Activated CD8-positive, alpha-beta T cell treated with anti-CD3 and anti-CD28 coated beads, Interleukin-2, amount 10 ng/mL, durations not matched to agents 7 days and 5 days (primary cell): ENCODE measurements around the gene PITPNM3. TPM values are rescaled to one million over a fixed set of nuclear protein-coding genes. Genes with fewer than 3 reads are reported as not detected.
"Not testable (repeated sequence)": the region's sequence is repeated elsewhere in the genome, so short reads cannot be mapped to it uniquely, and the experiment has no call there.

ENCODE experiments used
- ATAC-seq: fragments of 150-1000 bp; cut with Tn5 transposase; one replicate; pipeline ENCODE4 v1.10.0; 2021; ENCODE audit warnings: moderate library complexity
- CTCF ChIA-PET: fragments of 350-600 bp; sonication (Branson Sonifier 250); formaldehyde crosslinking; loops from one replicate; lab custom pipeline; 2021; ENCODE audit warnings: antibody characterized with exemption; lab: Charles Lee
- POLR2A ChIA-PET: fragments of 350-600 bp; sonication (Branson Sonifier 250); formaldehyde crosslinking; loops from one replicate; lab custom pipeline; 2021; ENCODE audit warnings: antibody characterized with exemption; lab: Charles Lee
- DNase-seq: peaks from one replicate; pipeline ENCODE4 v3.0.0-alpha.2; 2020
- H3K27ac Mint-ChIP-seq: one replicate; pipeline ENCODE4 v1.8.0; 2021; ENCODE audit warnings: mild to moderate bottlenecking, mixed read lengths
- H3K27me3 Mint-ChIP-seq: one replicate; pipeline ENCODE4 v1.8.0; 2021; ENCODE audit warnings: low read depth, mixed read lengths
- H3K36me3 Mint-ChIP-seq: one replicate; pipeline ENCODE4 v1.8.0; 2021; ENCODE audit warnings: low read depth, mixed read lengths
- H3K4me1 Mint-ChIP-seq: one replicate; pipeline ENCODE4 v1.8.0; 2021; ENCODE audit warnings: low read depth, mixed read lengths
- H3K4me3 Mint-ChIP-seq: one replicate; pipeline ENCODE4 v1.8.0; 2021; ENCODE audit warnings: mild to moderate bottlenecking, mixed read lengths
- H3K9me3 Mint-ChIP-seq: one replicate; pipeline ENCODE4 v1.8.0; 2022; ENCODE audit warnings: mixed read lengths; ENCODE audit not compliant: insufficient read depth
- total RNA-seq, 2 experiments: library from RNA; stranded (reverse); gene quantifications; one replicate each; pipeline ENCODE4 v1.2.3, GENCODE V29; 2021

Gene PITPNM3
- total RNA-seq, 2 experiments from 2014 or later, result 0.68 to 0.71 TPM

GRCh38 chr17:6573982-6574686 lies 17.8 kb upstream of the PITPNM3 start:
- H3K27me3 Mint-ChIP-seq, result no peaks in the 10 kb centered on the region
- no peak for DNase-seq

GRCh38 chr17:6573495-6573894 lies 17.1 kb upstream of the PITPNM3 start:
- peaks cover 18% of the 10 kb centered on the region for H3K4me1 Mint-ChIP-seq
- H3K4me3 Mint-ChIP-seq, H3K27me3 Mint-ChIP-seq, H3K27ac Mint-ChIP-seq, H3K36me3 Mint-ChIP-seq, POLR2A ChIA-PET, H3K9me3 Mint-ChIP-seq, CTCF ChIA-PET, DNase-seq, ATAC-seq: not testable (repeated sequence)

More at GRCh38 chr17:6573982-6574686, 17.8 kb upstream of the PITPNM3 start:
- Mint-ChIP-seq H3K4me3 (no peak overlapping the region), H3K27ac (no peak overlapping the region), H3K9me3 (no peaks in the 10 kb centered on the region), H3K4me1 (peaks cover 18% of the 10 kb centered on the region), H3K36me3 (peaks cover 7% of the 10 kb centered on the region)
- no peak for ATAC-seq
- ChIA-PET POLR2A (no interaction called here), CTCF (interaction anchor here (1.1 kb wide), 1 partner anchor 74 kb away, joined by 4 read pairs; no protein-coding TSS in a partner anchor)

- ChIA-PET CTCF (no interaction called here), POLR2A (no interaction called here)
- no peak for ATAC-seq
- no peak overlapping the region for H3K4me3 Mint-ChIP-seq
- peaks cover 18% of the 10 kb centered on the region for H3K4me1 Mint-ChIP-seq
- H3K36me3 Mint-ChIP-seq, result peaks cover 3% of the 10 kb centered on the region
- H3K9me3 Mint-ChIP-seq, result no peaks in the 10 kb centered on the region
- H3K27ac Mint-ChIP-seq, result no peak overlapping the region
- DNase-seq, result no peak
- no peaks in the 10 kb centered on the region for H3K27me3 Mint-ChIP-seq
These were observed 16.6 kb upstream of the PITPNM3 start for GRCh38 chr17:6572972-6573370.

- POLR2A ChIA-PET, result no interaction called here
- Mint-ChIP-seq H3K27me3 (no peaks in the 10 kb centered on the region), H3K4me3 (no peak overlapping the region), H3K9me3 (no peaks in the 10 kb centered on the region), H3K27ac (no peak overlapping the region), H3K36me3 (no peaks in the 10 kb centered on the region), H3K4me1 (peaks cover 16% of the 10 kb centered on the region)
- ATAC-seq, result no peak
- CTCF ChIA-PET, result no interaction called here
- no peak for DNase-seq
These were observed 15.1 kb upstream of the PITPNM3 start for GRCh38 chr17:6571452-6571781.

GRCh38 chr17:6570731-6571451 lies 14.5 kb upstream of the PITPNM3 start:
- ChIA-PET POLR2A (no interaction called here), CTCF (no interaction called here)
- no peaks in the 10 kb centered on the region for H3K27me3 Mint-ChIP-seq
- H3K27ac Mint-ChIP-seq, result no peak overlapping the region
- no peak overlapping the region for H3K4me3 Mint-ChIP-seq
- DNase-seq, result no peak
- ATAC-seq, result no peak
- no peaks in the 10 kb centered on the region for H3K36me3 Mint-ChIP-seq
- H3K9me3 Mint-ChIP-seq, result no peaks in the 10 kb centered on the region
- H3K4me1 Mint-ChIP-seq, result peaks cover 12% of the 10 kb centered on the region

GRCh38 chr17:6569370-6570285 lies 13.3 kb upstream of the PITPNM3 start:
- H3K4me3 Mint-ChIP-seq, result no peak overlapping the region
- POLR2A ChIA-PET, result no interaction called here
- no peak overlapping the region for H3K27ac Mint-ChIP-seq
- ATAC-seq (no peak), DNase-seq (no peak)
- no peaks in the 10 kb centered on the region for H3K4me1 Mint-ChIP-seq
- H3K36me3 Mint-ChIP-seq, result no peaks in the 10 kb centered on the region
- no peaks in the 10 kb centered on the region for H3K9me3 Mint-ChIP-seq
- CTCF ChIA-PET, result no interaction called here
- H3K27me3 Mint-ChIP-seq, result no peaks in the 10 kb centered on the region

GRCh38 chr17:6568184-6568758 lies 11.9 kb upstream of the PITPNM3 start:
- Mint-ChIP-seq H3K4me1 (no peaks in the 10 kb centered on the region), H3K27me3 (no peaks in the 10 kb centered on the region), H3K9me3 (no peaks in the 10 kb centered on the region), H3K4me3 (no peak overlapping the region), H3K27ac (no peak overlapping the region), H3K36me3 (no peaks in the 10 kb centered on the region)
- ATAC-seq, result no peak
- DNase-seq, result no peak
- POLR2A ChIA-PET, result no interaction called here
- CTCF ChIA-PET, result no interaction called here

GRCh38 chr17:6567528-6568183 lies 11.3 kb upstream of the PITPNM3 start:
- H3K4me3 Mint-ChIP-seq, result no peak overlapping the region
- DNase-seq, result no peak
- no peaks in the 10 kb centered on the region for H3K4me1 Mint-ChIP-seq
- H3K36me3 Mint-ChIP-seq, result no peaks in the 10 kb centered on the region
- no peaks in the 10 kb centered on the region for H3K9me3 Mint-ChIP-seq
- CTCF ChIA-PET, result no interaction called here
- H3K27ac Mint-ChIP-seq, result no peak overlapping the region
- no peaks in the 10 kb centered on the region for H3K27me3 Mint-ChIP-seq
- POLR2A ChIA-PET, result no interaction called here
- ATAC-seq, result no peak

- CTCF ChIA-PET, result no interaction called here
These were observed 5.1 kb upstream of the PITPNM3 start for GRCh38 chr17:6561446-6561845.

GRCh38 chr17:6560496-6560895 lies 4.1 kb upstream of the PITPNM3 start:
- DNase-seq, result no peak

More at GRCh38 chr17:6561446-6561845, 5.1 kb upstream of the PITPNM3 start:
- Mint-ChIP-seq H3K4me3 (no peak overlapping the region), H3K4me1 (no peaks in the 10 kb centered on the region), H3K27ac (no peak overlapping the region), H3K27me3 (peaks cover 24% of the 10 kb centered on the region), H3K36me3 (no peaks in the 10 kb centered on the region), H3K9me3 (no peaks in the 10 kb centered on the region)
- no peak for ATAC-seq
- POLR2A ChIA-PET, result no interaction called here
- no peak for DNase-seq

GRCh38 chr17:6559753-6560215 lies 3.4 kb upstream of the PITPNM3 start:
- Mint-ChIP-seq H3K4me1 (peaks cover 6% of the 10 kb centered on the region), H3K36me3 (no peaks in the 10 kb centered on the region), H3K27ac (no peak overlapping the region), H3K4me3 (no peak overlapping the region), H3K9me3 (no peaks in the 10 kb centered on the region), H3K27me3 (peaks cover 32% of the 10 kb centered on the region)
- DNase-seq, result no peak
- ChIA-PET CTCF (interaction anchor here (1.1 kb wide), 1 partner anchor 11 kb away, joined by 3 read pairs; no protein-coding TSS in a partner anchor), POLR2A (no interaction called here)
- ATAC-seq, result no peak

More at GRCh38 chr17:6560496-6560895, 4.1 kb upstream of the PITPNM3 start:
- Mint-ChIP-seq H3K4me3 (no peak overlapping the region), H3K27me3 (peaks cover 25% of the 10 kb centered on the region), H3K27ac (no peak overlapping the region), H3K4me1 (peaks cover under 1% of the 10 kb centered on the region), H3K36me3 (no peaks in the 10 kb centered on the region), H3K9me3 (no peaks in the 10 kb centered on the region)
- ChIA-PET CTCF (no interaction called here), POLR2A (no interaction called here)
- ATAC-seq, result no peak
